Measurements from ENCODE around the gene TMEM237.

TMEM237 gene

GRCh38 chr2:201642579-201643215 is 606 bp downstream of the TMEM237 start (continued):
- TF ChIP-seq, protein P1, sequence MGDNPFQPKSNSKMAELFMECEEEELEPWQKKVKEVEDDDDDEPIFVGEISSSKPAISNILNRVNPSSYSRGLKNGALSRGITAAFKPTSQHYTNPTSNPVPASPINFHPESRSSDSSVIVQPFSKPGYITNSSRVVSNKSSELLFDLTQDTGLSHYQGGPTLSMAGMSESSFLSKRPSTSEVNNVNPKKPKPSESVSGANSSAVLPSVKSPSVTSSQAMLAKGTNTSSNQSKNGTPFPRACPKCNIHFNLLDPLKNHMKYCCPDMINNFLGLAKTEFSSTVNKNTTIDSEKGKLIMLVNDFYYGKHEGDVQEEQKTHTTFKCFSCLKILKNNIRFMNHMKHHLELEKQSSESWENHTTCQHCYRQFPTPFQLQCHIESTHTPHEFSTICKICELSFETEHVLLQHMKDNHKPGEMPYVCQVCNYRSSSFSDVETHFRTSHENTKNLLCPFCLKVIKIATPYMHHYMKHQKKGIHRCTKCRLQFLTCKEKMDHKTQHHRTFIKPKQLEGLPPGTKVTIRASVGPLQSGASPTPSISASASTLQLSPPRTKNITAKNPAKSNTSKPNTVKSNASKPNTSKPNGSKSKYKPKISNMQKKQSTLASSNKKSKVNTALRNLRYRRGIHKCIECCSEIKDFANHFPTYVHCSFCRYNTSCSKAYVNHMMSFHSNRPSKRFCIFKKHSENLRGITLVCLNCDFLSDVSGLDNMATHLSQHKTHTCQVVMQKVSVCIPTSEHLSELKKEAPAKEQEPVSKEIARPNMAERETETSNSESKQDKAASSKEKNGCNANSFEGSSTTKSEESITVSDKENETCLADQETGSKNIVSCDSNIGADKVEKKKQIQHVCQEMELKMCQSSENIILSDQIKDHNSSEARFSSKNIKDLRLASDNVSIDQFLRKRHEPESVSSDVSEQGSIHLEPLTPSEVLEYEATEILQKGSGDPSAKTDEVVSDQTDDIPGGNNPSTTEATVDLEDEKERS (tag by site-specific recombination; IDR thresholded peaks at IDR 0.05) = no peak
- TF ChIP-seq ZNF404 (tag by site-specific recombination; IDR thresholded peaks at IDR 0.05) = no peak
- TF ChIP-seq ZNF624 (tag by site-specific recombination; IDR thresholded peaks at IDR 0.05) = no peak
- no peak for TF ChIP-seq ZNF514 (tag by site-specific recombination; IDR thresholded peaks at IDR 0.05)
- TF ChIP-seq SP7 (tag by site-specific recombination; IDR thresholded peaks at IDR 0.05) = no peak; the same call in 1 of the 2 replicates
- TF ChIP-seq ZEB2 (tag by site-specific recombination; IDR thresholded peaks at IDR 0.05) = no peak
- no peak for TF ChIP-seq SCRT1 (tag by site-specific recombination; IDR thresholded peaks at IDR 0.05; ENCODE audit: borderline replicate concordance)
- TF ChIP-seq MZF1 (tag by site-specific recombination; IDR thresholded peaks at IDR 0.05; ENCODE audit: borderline replicate concordance) = no peak
- TF ChIP-seq ZBTB20 (tag by site-specific recombination; IDR thresholded peaks at IDR 0.05) = peak; percentile 90
- no peak for TF ChIP-seq ZNF707 (tag by site-specific recombination; IDR thresholded peaks at IDR 0.05)
- no peak for TF ChIP-seq ZNF155 (tag by site-specific recombination; IDR thresholded peaks at IDR 0.05)
- 0 out of 2 replicates have a peak, but pooled peaks have one; percentile 23 for TF ChIP-seq WT1 (tag by site-specific recombination; IDR thresholded peaks at IDR 0.05)
- no peak for TF ChIP-seq ZNF701 (tag by site-specific recombination; IDR thresholded peaks at IDR 0.05)
- TF ChIP-seq, protein P2, sequence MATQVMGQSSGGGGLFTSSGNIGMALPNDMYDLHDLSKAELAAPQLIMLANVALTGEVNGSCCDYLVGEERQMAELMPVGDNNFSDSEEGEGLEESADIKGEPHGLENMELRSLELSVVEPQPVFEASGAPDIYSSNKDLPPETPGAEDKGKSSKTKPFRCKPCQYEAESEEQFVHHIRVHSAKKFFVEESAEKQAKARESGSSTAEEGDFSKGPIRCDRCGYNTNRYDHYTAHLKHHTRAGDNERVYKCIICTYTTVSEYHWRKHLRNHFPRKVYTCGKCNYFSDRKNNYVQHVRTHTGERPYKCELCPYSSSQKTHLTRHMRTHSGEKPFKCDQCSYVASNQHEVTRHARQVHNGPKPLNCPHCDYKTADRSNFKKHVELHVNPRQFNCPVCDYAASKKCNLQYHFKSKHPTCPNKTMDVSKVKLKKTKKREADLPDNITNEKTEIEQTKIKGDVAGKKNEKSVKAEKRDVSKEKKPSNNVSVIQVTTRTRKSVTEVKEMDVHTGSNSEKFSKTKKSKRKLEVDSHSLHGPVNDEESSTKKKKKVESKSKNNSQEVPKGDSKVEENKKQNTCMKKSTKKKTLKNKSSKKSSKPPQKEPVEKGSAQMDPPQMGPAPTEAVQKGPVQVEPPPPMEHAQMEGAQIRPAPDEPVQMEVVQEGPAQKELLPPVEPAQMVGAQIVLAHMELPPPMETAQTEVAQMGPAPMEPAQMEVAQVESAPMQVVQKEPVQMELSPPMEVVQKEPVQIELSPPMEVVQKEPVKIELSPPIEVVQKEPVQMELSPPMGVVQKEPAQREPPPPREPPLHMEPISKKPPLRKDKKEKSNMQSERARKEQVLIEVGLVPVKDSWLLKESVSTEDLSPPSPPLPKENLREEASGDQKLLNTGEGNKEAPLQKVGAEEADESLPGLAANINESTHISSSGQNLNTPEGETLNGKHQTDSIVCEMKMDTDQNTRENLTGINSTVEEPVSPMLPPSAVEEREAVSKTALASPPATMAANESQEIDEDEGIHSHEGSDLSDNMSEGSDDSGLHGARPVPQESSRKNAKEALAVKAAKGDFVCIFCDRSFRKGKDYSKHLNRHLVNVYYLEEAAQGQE (tag by site-specific recombination; IDR thresholded peaks at IDR 0.05) = no peak
- no peak for TF ChIP-seq ZNF18 (tag by site-specific recombination; IDR thresholded peaks at IDR 0.05)
- TF ChIP-seq ZNF202 (tag by site-specific recombination; IDR thresholded peaks at IDR 0.05; ENCODE audit: borderline replicate concordance) = no peak
- peak; percentile 47; the same call in 1 of the 2 replicates for TF ChIP-seq ZXDB (tag by site-specific recombination; IDR thresholded peaks at IDR 0.05)
- TF ChIP-seq, protein P3, sequence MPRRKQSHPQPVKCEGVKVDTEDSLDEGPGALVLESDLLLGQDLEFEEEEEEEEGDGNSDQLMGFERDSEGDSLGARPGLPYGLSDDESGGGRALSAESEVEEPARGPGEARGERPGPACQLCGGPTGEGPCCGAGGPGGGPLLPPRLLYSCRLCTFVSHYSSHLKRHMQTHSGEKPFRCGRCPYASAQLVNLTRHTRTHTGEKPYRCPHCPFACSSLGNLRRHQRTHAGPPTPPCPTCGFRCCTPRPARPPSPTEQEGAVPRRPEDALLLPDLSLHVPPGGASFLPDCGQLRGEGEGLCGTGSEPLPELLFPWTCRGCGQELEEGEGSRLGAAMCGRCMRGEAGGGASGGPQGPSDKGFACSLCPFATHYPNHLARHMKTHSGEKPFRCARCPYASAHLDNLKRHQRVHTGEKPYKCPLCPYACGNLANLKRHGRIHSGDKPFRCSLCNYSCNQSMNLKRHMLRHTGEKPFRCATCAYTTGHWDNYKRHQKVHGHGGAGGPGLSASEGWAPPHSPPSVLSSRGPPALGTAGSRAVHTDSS (tag by site-specific recombination; IDR thresholded peaks at IDR 0.05) = no peak
- TF ChIP-seq ZNF549 (tag by site-specific recombination; IDR thresholded peaks at IDR 0.05) = no peak
- no peak for TF ChIP-seq REPIN1 (tag by site-specific recombination; IDR thresholded peaks at IDR 0.05; ENCODE audit: low read depth)
- no peak for TF ChIP-seq ZNF366 (tag by site-specific recombination; conservative IDR thresholded peaks at IDR 0.05)
- TF ChIP-seq BCL11B (tag by site-specific recombination; IDR thresholded peaks at IDR 0.05; ENCODE audit: low read depth) = no peak
- TF ChIP-seq, protein P4, sequence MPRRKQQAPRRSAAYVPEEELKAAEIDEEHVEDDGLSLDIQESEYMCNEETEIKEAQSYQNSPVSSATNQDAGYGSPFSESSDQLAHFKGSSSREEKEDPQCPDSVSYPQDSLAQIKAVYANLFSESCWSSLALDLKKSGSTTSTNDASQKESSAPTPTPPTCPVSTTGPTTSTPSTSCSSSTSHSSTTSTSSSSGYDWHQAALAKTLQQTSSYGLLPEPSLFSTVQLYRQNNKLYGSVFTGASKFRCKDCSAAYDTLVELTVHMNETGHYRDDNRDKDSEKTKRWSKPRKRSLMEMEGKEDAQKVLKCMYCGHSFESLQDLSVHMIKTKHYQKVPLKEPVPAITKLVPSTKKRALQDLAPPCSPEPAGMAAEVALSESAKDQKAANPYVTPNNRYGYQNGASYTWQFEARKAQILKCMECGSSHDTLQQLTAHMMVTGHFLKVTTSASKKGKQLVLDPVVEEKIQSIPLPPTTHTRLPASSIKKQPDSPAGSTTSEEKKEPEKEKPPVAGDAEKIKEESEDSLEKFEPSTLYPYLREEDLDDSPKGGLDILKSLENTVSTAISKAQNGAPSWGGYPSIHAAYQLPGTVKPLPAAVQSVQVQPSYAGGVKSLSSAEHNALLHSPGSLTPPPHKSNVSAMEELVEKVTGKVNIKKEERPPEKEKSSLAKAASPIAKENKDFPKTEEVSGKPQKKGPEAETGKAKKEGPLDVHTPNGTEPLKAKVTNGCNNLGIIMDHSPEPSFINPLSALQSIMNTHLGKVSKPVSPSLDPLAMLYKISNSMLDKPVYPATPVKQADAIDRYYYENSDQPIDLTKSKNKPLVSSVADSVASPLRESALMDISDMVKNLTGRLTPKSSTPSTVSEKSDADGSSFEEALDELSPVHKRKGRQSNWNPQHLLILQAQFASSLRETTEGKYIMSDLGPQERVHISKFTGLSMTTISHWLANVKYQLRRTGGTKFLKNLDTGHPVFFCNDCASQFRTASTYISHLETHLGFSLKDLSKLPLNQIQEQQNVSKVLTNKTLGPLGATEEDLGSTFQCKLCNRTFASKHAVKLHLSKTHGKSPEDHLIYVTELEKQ (tag by site-specific recombination; IDR thresholded peaks at IDR 0.05; ENCODE audit: borderline replicate concordance) = no peak
- TF ChIP-seq HOXA7 (CRISPR knock-in tag; IDR thresholded peaks at IDR 0.05; ENCODE audit: borderline replicate concordance) = no peak
- no peak for TF ChIP-seq ZNF354C (tag by site-specific recombination; IDR thresholded peaks at IDR 0.05; ENCODE audit: borderline replicate concordance, low read depth)
- TF ChIP-seq ZNF175 (tag by site-specific recombination; IDR thresholded peaks at IDR 0.05) = no peak
- TF ChIP-seq KLF7 (tag by site-specific recombination; IDR thresholded peaks at IDR 0.05; ENCODE audit: borderline replicate concordance) = no peak
- TF ChIP-seq ZNF785 (tag by site-specific recombination; IDR thresholded peaks at IDR 0.05) = no peak

Measured in HEK293 (cell line).